Esophagus muscularis mucosa (tissue), 3 donors: ENCODE data around the gene INO80C.

Source experiments
- CTCF ChIP-seq, 3 experiments: fragments of 200-600 bp in 2 of 3; fragments of 450-650 bp in 1 of 3; sonication (generic) in 2 of 3; IDR thresholded peaks; one replicate each; pipeline ENCODE4 v1.5.1; 2017 to 2019; ENCODE audit warnings: antibody characterized with exemption in 3 of 3, mild to moderate bottlenecking in 2 of 3, moderate library complexity in 1 of 3
- POLR2A ChIP-seq: fragments of 450-650 bp; IDR thresholded peaks from one replicate; pipeline ENCODE4 v1.6.1; 2017; ENCODE audit warnings: antibody characterized with exemption, moderate library complexity, mild to moderate bottlenecking, low read depth
- POLR2AphosphoS5 ChIP-seq, 2 donors: sonication (generic); formaldehyde crosslinking; IDR thresholded peaks; one replicate each; pipeline ENCODE4 v1.6.1; 2017; ENCODE audit warnings: antibody characterized with exemption in 2 of 2

- no peak for TF ChIP-seq CTCF (IDR thresholded peaks at IDR 0.05)
- TF ChIP-seq POLR2AphosphoS5 (IDR thresholded peaks at IDR 0.05), result no peak
- TF ChIP-seq POLR2A, result no peak
Measured at GRCh38 chr18:35524226-35524625, 26.5 kb upstream of the INO80C start.
